ENCODE results near the gene FREM1. TPM values are rescaled to one million over a fixed set of nuclear protein-coding genes. Genes with fewer than 3 reads are reported as not detected.

The FREM1 gene
- polyA plus RNA-seq, 4 donors = 1.1 to 16.9 (median 9.3) TPM

DNA sequence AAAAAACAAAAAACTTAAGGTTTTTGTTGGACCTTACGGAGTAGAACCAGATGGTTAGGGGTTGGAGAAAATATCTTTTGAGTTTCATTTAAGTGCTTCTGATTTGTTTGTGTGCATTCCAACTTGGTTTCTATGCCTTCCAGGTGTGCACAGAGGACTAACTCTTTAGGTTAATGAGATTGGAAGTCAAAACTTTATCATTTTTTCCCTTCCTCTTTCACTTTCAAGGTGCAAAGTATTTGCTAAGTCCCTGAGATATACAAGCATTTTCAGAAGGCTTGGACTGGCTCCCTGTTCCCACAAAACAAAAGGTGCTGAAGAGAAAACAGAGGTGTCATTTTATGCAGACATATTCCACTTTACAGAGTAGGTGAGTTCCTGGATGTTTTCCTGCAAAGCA is 157.4 kb downstream of the FREM1 start:
- H3K36me3 ChIP-seq (ENCODE audit: control insufficient read depth in 3 of 3, insufficient read depth in 2 of 3, low read depth in 1 of 3, low read length in 3 of 3) = peaks cover 0 to 3% (median 1%) of the 10 kb centered on the region in 3 donors
- 28 to 63% (median 49%) methylated on average over 1 of the region's 1 CpG for WGBS, 3 donors
- H3K27me3 ChIP-seq (ENCODE audit: control insufficient read depth in 3 of 3, insufficient read depth in 3 of 3, low read length in 3 of 3) = peaks cover 0 to 2% (median 0%) of the 10 kb centered on the region in 3 donors
- no peaks in the 10 kb centered on the region for H3K9me3 ChIP-seq (ENCODE audit: control insufficient read depth in 2 of 2, insufficient read depth in 1 of 2, low read depth in 1 of 2, low read length in 1 of 2)
- H3K4me3 ChIP-seq (ENCODE audit: low read depth in 1 of 3, low read length in 3 of 3) = no peak overlapping the region
- peaks cover 0 to 1% (median 0%) of the 10 kb centered on the region in 3 donors for H3K4me1 ChIP-seq (ENCODE audit: control insufficient read depth in 3 of 3, insufficient read depth in 2 of 3, low read depth in 1 of 3, low read length in 2 of 3)
- DNase-seq (peak; percentile 48 to 54), FAIRE-seq (peak; percentile 51)
- no peak overlapping the region for H3K27ac ChIP-seq (ENCODE audit: low read depth in 1 of 3, low read length in 2 of 3)

GRCh38 chr9:14752271-14752670 is 158.0 kb downstream of the FREM1 start:
- peaks cover 0 to 1% (median 0%) of the 10 kb centered on the region in 3 donors for H3K4me1 ChIP-seq (ENCODE audit: control insufficient read depth in 3 of 3, insufficient read depth in 2 of 3, low read depth in 1 of 3, low read length in 2 of 3)
- FAIRE-seq = no peak
- H3K27me3 ChIP-seq (ENCODE audit: control insufficient read depth in 3 of 3, insufficient read depth in 3 of 3, low read length in 3 of 3) = peaks cover 0 to 2% (median 0%) of the 10 kb centered on the region in 3 donors

DNA sequence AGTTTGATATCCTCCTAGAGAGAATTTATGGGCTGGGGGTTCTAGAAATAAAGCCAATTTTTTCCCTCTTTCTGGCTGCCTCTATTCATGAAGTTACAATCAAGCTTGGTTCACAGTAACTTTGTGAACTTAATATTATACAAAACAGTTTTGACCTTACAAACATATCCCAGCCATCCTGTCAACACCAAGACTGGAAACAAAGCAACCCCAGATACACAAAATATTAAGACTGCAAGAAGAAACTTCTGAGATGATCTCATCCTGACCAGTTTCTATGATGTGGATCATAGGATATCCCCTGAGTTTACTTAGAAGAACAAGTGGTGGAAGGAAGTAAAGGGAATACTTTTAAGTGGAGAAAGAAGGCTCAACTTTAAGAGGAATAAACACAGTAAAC is 159.4 kb downstream of the FREM1 start:
- H3K27ac ChIP-seq (ENCODE audit: low read depth in 1 of 3, low read length in 2 of 3) = no peak overlapping the region
- H3K4me3 ChIP-seq (ENCODE audit: low read depth in 1 of 3, low read length in 3 of 3) = no peak overlapping the region
- DNase-seq = no peak
- peaks cover 0 to 2% (median 0%) of the 10 kb centered on the region in 3 donors for H3K27me3 ChIP-seq (ENCODE audit: control insufficient read depth in 3 of 3, insufficient read depth in 3 of 3, low read length in 3 of 3)
- no peaks in the 10 kb centered on the region for H3K9me3 ChIP-seq (ENCODE audit: control insufficient read depth in 2 of 2, insufficient read depth in 1 of 2, low read depth in 1 of 2, low read length in 1 of 2)
- peaks cover 0 to 3% (median 3%) of the 10 kb centered on the region in 3 donors for H3K36me3 ChIP-seq (ENCODE audit: control insufficient read depth in 3 of 3, insufficient read depth in 2 of 3, low read depth in 1 of 3, low read length in 3 of 3)
- peaks cover 0 to 1% (median 0%) of the 10 kb centered on the region in 3 donors for H3K4me1 ChIP-seq (ENCODE audit: control insufficient read depth in 3 of 3, insufficient read depth in 2 of 3, low read depth in 1 of 3, low read length in 2 of 3)
- FAIRE-seq = no peak

More at GRCh38 chr9:14752271-14752670, 158.0 kb downstream of the FREM1 start:
- Histone ChIP-seq H3K27ac (ENCODE audit: low read depth in 1 of 3, low read length in 2 of 3) (no peak overlapping the region), H3K36me3 (ENCODE audit: control insufficient read depth in 3 of 3, insufficient read depth in 2 of 3, low read depth in 1 of 3, low read length in 3 of 3) (peaks cover 0 to 3% (median 1%) of the 10 kb centered on the region in 3 donors), H3K4me3 (ENCODE audit: low read depth in 1 of 3, low read length in 3 of 3) (no peak overlapping the region), H3K9me3 (ENCODE audit: control insufficient read depth in 2 of 2, insufficient read depth in 1 of 2, low read depth in 1 of 2, low read length in 1 of 2) (no peaks in the 10 kb centered on the region)
- WGBS, 3 donors = 29 to 38% (median 36%) methylated on average over 1 of the region's 1 CpG
- peak; percentile 2 to 28 for DNase-seq

DNA sequence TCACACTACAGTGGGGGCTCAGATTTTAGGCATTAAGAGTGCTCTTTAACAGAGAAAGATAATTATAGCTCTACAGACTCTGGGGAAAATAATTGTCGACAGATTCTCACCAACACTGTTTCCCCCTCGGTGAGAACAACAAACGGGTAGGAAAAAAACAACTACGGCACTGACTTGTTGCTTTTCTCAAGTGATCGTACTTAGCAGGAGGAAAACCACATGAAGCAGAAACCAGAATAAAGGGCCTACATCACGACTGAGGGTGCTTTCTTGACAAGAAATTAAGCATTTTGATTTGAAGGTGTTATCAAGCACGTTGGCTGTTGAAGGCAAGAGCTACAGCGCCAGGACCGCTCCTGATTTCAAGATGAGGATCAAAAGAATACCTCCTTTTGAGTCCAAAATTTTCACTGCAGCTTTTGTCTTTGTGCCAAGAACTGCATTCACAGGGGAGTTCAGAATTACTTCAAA is 160.5 kb downstream of the FREM1 start:
- Histone ChIP-seq H3K27me3 (ENCODE audit: control insufficient read depth in 3 of 3, insufficient read depth in 3 of 3, low read length in 3 of 3) (peaks cover 0 to 2% (median 0%) of the 10 kb centered on the region in 3 donors), H3K4me3 (ENCODE audit: low read depth in 1 of 3, low read length in 3 of 3) (no peak overlapping the region), H3K36me3 (ENCODE audit: control insufficient read depth in 3 of 3, insufficient read depth in 2 of 3, low read depth in 1 of 3, low read length in 3 of 3) (peaks cover 0 to 5% (median 3%) of the 10 kb centered on the region in 3 donors), H3K27ac (ENCODE audit: low read depth in 1 of 3, low read length in 2 of 3) (no peak overlapping the region), H3K4me1 (ENCODE audit: control insufficient read depth in 3 of 3, insufficient read depth in 2 of 3, low read depth in 1 of 3, low read length in 2 of 3) (peaks cover 0 to 1% (median 0%) of the 10 kb centered on the region in 3 donors), H3K9me3 (ENCODE audit: control insufficient read depth in 2 of 2, insufficient read depth in 1 of 2, low read depth in 1 of 2, low read length in 1 of 2) (no peaks in the 10 kb centered on the region)
- 64 to 80% (median 78%) methylated on average over 9 of the region's 9 CpGs for WGBS, 3 donors
- FAIRE-seq = no peak
- no peak for DNase-seq

DNA sequence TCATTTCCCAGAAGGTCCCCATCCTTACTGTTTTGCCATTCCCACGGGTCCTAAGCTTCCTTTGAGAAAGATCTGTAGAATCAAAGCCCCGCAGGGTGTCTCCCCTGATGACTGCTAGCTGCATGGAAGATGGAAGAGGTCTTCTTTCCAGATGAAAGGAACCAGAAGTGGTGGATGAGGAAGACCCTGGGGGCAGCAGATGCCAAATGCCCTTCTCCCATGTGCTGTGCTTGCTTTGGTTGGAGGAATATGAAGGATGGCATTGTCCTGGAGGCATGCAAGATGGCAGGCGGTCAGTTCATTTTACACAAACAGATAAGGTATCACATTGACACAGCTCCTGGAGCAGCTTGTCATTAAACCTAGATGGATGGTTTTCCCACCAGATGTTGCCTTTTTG is 161.9 kb downstream of the FREM1 start:
- WGBS, 3 donors = 88 to 92% (median 89%) methylated on average over 3 of the region's 3 CpGs
- H3K27me3 ChIP-seq (ENCODE audit: control insufficient read depth in 3 of 3, insufficient read depth in 3 of 3, low read length in 3 of 3) = peaks cover 0 to 2% (median 0%) of the 10 kb centered on the region in 3 donors
- no peak overlapping the region for H3K4me3 ChIP-seq (ENCODE audit: low read depth in 1 of 3, low read length in 3 of 3)
- DNase-seq (no peak), FAIRE-seq (no peak)
- peaks cover 0 to 1% (median 0%) of the 10 kb centered on the region in 3 donors for H3K4me1 ChIP-seq (ENCODE audit: control insufficient read depth in 3 of 3, insufficient read depth in 2 of 3, low read depth in 1 of 3, low read length in 2 of 3)
- no peak overlapping the region for H3K27ac ChIP-seq (ENCODE audit: low read depth in 1 of 3, low read length in 2 of 3)
- H3K9me3 ChIP-seq (ENCODE audit: control insufficient read depth in 2 of 2, insufficient read depth in 1 of 2, low read depth in 1 of 2, low read length in 1 of 2) = no peaks in the 10 kb centered on the region
- peaks cover 0 to 5% (median 3%) of the 10 kb centered on the region in 3 donors for H3K36me3 ChIP-seq (ENCODE audit: control insufficient read depth in 3 of 3, insufficient read depth in 2 of 3, low read depth in 1 of 3, low read length in 3 of 3)

GRCh38 chr9:14747111-14747510 is 163.1 kb downstream of the FREM1 start:
- no peaks in the 10 kb centered on the region for H3K4me1 ChIP-seq (ENCODE audit: control insufficient read depth in 3 of 3, insufficient read depth in 2 of 3, low read depth in 1 of 3, low read length in 2 of 3)
- H3K27ac ChIP-seq (ENCODE audit: low read depth in 1 of 3, low read length in 2 of 3) = no peak overlapping the region
- FAIRE-seq = no peak
- H3K4me3 ChIP-seq (ENCODE audit: low read depth in 1 of 3, low read length in 3 of 3) = no peak overlapping the region
- no peak for DNase-seq
- H3K27me3 ChIP-seq (ENCODE audit: control insufficient read depth in 3 of 3, insufficient read depth in 3 of 3, low read length in 3 of 3) = peaks cover 0 to 2% (median 0%) of the 10 kb centered on the region in 3 donors
- H3K36me3 ChIP-seq (ENCODE audit: control insufficient read depth in 3 of 3, insufficient read depth in 2 of 3, low read depth in 1 of 3, low read length in 3 of 3) = peaks cover 0 to 5% (median 3%) of the 10 kb centered on the region in 3 donors
- H3K9me3 ChIP-seq (ENCODE audit: control insufficient read depth in 2 of 2, insufficient read depth in 1 of 2, low read depth in 1 of 2, low read length in 1 of 2) = no peaks in the 10 kb centered on the region

- Histone ChIP-seq H3K27me3 (ENCODE audit: control insufficient read depth in 3 of 3, insufficient read depth in 3 of 3, low read length in 3 of 3) (peaks cover 0 to 2% (median 0%) of the 10 kb centered on the region in 3 donors), H3K4me1 (ENCODE audit: control insufficient read depth in 3 of 3, insufficient read depth in 2 of 3, low read depth in 1 of 3, low read length in 2 of 3) (no peaks in the 10 kb centered on the region), H3K9me3 (ENCODE audit: control insufficient read depth in 2 of 2, insufficient read depth in 1 of 2, low read depth in 1 of 2, low read length in 1 of 2) (no peaks in the 10 kb centered on the region), H3K36me3 (ENCODE audit: control insufficient read depth in 3 of 3, insufficient read depth in 2 of 3, low read depth in 1 of 3, low read length in 3 of 3) (peaks cover 0 to 5% (median 3%) of the 10 kb centered on the region in 3 donors), H3K27ac (ENCODE audit: low read depth in 1 of 3, low read length in 2 of 3) (no peak overlapping the region), H3K4me3 (ENCODE audit: low read depth in 1 of 3, low read length in 3 of 3) (no peak overlapping the region)
- no peak for DNase-seq
- 82 to 90% (median 83%) methylated on average over 3 of the region's 3 CpGs for WGBS, 3 donors
- no peak for FAIRE-seq
Observed at GRCh38 chr9:14746626-14747025, 163.6 kb downstream of the FREM1 start.

DNA sequence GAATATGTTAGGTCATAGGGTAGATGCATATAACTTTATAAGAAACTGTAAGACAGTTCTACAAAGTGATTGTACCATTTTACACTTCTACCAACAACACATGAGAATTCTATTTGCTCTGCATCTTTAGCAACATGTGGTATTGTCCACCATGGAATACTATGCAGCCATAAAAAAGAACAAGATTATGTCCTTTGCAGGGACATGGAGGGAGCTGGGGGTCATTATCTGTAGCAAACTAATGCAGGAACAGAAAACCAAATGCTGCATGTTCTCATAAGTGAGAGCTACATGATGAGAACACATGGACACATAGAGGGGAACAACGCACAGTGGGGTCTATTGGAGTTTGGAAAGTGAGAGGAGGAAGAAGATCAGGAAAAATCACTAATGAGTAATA is 165.5 kb downstream of the FREM1 start:
- WGBS, 3 donors = 100% methylated on average over 1 of the region's 1 CpG
- Histone ChIP-seq H3K4me3 (ENCODE audit: low read depth in 1 of 3, low read length in 3 of 3) (no peak overlapping the region), H3K36me3 (ENCODE audit: control insufficient read depth in 3 of 3, insufficient read depth in 2 of 3, low read depth in 1 of 3, low read length in 3 of 3) (peaks cover 0 to 5% (median 3%) of the 10 kb centered on the region in 3 donors), H3K27me3 (ENCODE audit: control insufficient read depth in 3 of 3, insufficient read depth in 3 of 3, low read length in 3 of 3) (peaks cover 0 to 2% (median 0%) of the 10 kb centered on the region in 3 donors), H3K4me1 (ENCODE audit: control insufficient read depth in 3 of 3, insufficient read depth in 2 of 3, low read depth in 1 of 3, low read length in 2 of 3) (no peaks in the 10 kb centered on the region), H3K27ac (ENCODE audit: low read depth in 1 of 3, low read length in 2 of 3) (no peak overlapping the region), H3K9me3 (ENCODE audit: control insufficient read depth in 2 of 2, insufficient read depth in 1 of 2, low read depth in 1 of 2, low read length in 1 of 2) (no peaks in the 10 kb centered on the region)
- DNase-seq = no peak
- FAIRE-seq = no peak

GRCh38 chr9:14741369-14741768 is 168.9 kb downstream of the FREM1 start:
- Histone ChIP-seq H3K9me3 (ENCODE audit: control insufficient read depth in 2 of 2, insufficient read depth in 1 of 2, low read depth in 1 of 2, low read length in 1 of 2) (no peaks in the 10 kb centered on the region), H3K27ac (ENCODE audit: low read depth in 1 of 3, low read length in 2 of 3) (no peak overlapping the region), H3K4me3 (ENCODE audit: low read depth in 1 of 3, low read length in 3 of 3) (no peak overlapping the region), H3K4me1 (ENCODE audit: control insufficient read depth in 3 of 3, insufficient read depth in 2 of 3, low read depth in 1 of 3, low read length in 2 of 3) (no peaks in the 10 kb centered on the region), H3K36me3 (ENCODE audit: control insufficient read depth in 3 of 3, insufficient read depth in 2 of 3, low read depth in 1 of 3, low read length in 3 of 3) (peaks cover 0 to 2% (median 2%) of the 10 kb centered on the region in 3 donors), H3K27me3 (ENCODE audit: control insufficient read depth in 3 of 3, insufficient read depth in 3 of 3, low read length in 3 of 3) (no peaks in the 10 kb centered on the region)
- DNase-seq (no peak), FAIRE-seq (no peak)
- WGBS, 3 donors = 90 to 92% (median 91%) methylated on average over 3 of the region's 3 CpGs

Measured in small intestine (tissue), 7 donors.